Measurements from ENCODE around the gene JAG2.
A peak's percentile ranks its signal among the peaks of the same experiment; 100 is the strongest.

Gene JAG2

GRCh38 chr14:105150026-105150367 lies 18.6 kb downstream of the JAG2 start:
- intact Hi-C loops (cut with DNase I; ENCODE audit: low total_unique reads), result no loop called here
- TF ChIP-seq CTCF (IDR thresholded peaks at IDR 0.05), result no peak
- Histone ChIP-seq H3K4me3 (no peak overlapping the region), H3K9me3 (no peaks in the 10 kb centered on the region), H3K36me3 (peaks cover 0 to 43% (median 15%) of the 10 kb centered on the region in 3 donors), H3K27ac (no peak overlapping the region), H3K4me1 (no peaks in the 10 kb centered on the region), H3K27me3 (no peaks in the 10 kb centered on the region)
- DNase-seq, result no peak

- Histone ChIP-seq H3K27me3 (no peaks in the 10 kb centered on the region), H3K4me3 (no peak overlapping the region), H3K4me1 (no peaks in the 10 kb centered on the region), H3K36me3 (peaks cover 0 to 43% (median 15%) of the 10 kb centered on the region in 3 donors), H3K9me3 (no peaks in the 10 kb centered on the region), H3K27ac (no peak overlapping the region)
- TF ChIP-seq CTCF (IDR thresholded peaks at IDR 0.05), result no peak
- no peak for DNase-seq
- intact Hi-C loops (cut with DNase I; ENCODE audit: low total_unique reads), result no loop called here
These were observed 19.3 kb downstream of the JAG2 start for GRCh38 chr14:105149146-105149781.

GRCh38 chr14:105148604-105149145 lies 19.9 kb downstream of the JAG2 start:
- H3K27ac ChIP-seq, result no peak overlapping the region
- H3K4me1 ChIP-seq, result no peaks in the 10 kb centered on the region
- H3K27me3 ChIP-seq, result no peaks in the 10 kb centered on the region
- intact Hi-C loops (cut with DNase I; ENCODE audit: low total_unique reads), result no loop called here
- peaks cover 0 to 47% (median 15%) of the 10 kb centered on the region in 3 donors for H3K36me3 ChIP-seq
- no peaks in the 10 kb centered on the region for H3K9me3 ChIP-seq
- H3K4me3 ChIP-seq, result no peak overlapping the region
- no peak for DNase-seq
- no peak for TF ChIP-seq CTCF (IDR thresholded peaks at IDR 0.05)

GRCh38 chr14:105147671-105148603 lies 20.6 kb downstream of the JAG2 start:
- no peak overlapping the region for H3K4me3 ChIP-seq
- H3K9me3 ChIP-seq, result no peaks in the 10 kb centered on the region
- H3K27me3 ChIP-seq, result no peaks in the 10 kb centered on the region
- no peak for TF ChIP-seq CTCF (IDR thresholded peaks at IDR 0.05)
- H3K36me3 ChIP-seq, result peaks cover 0 to 53% (median 21%) of the 10 kb centered on the region in 3 donors
- no peak overlapping the region for H3K27ac ChIP-seq
- DNase-seq, result peak in 1 of 2 donors; percentile 56
- intact Hi-C loops (cut with DNase I; ENCODE audit: low total_unique reads), result no loop called here
- H3K4me1 ChIP-seq, result no peaks in the 10 kb centered on the region

- Histone ChIP-seq H3K4me1 (no peaks in the 10 kb centered on the region), H3K9me3 (no peaks in the 10 kb centered on the region), H3K4me3 (no peak overlapping the region), H3K27ac (no peak overlapping the region), H3K27me3 (no peaks in the 10 kb centered on the region), H3K36me3 (peaks cover 0 to 60% (median 27%) of the 10 kb centered on the region in 3 donors)
- TF ChIP-seq CTCF (IDR thresholded peaks at IDR 0.05), result no peak
- peak; percentile 16 to 42 for DNase-seq
- intact Hi-C loops (cut with DNase I; ENCODE audit: low total_unique reads), result no loop called here
These were observed 21.5 kb downstream of the JAG2 start for GRCh38 chr14:105146976-105147635.

Measured in tibial artery (tissue), 4 donors.